Measurements from ENCODE around the gene C16orf78.

GRCh38 chr16:49348408-49349176 lies 25.0 kb upstream of the C16orf78 start:
- no peak for TF ChIP-seq IRF1 (CRISPR knock-in tag; IDR thresholded peaks at IDR 0.05)
- no peak for TF ChIP-seq CBFB (CRISPR knock-in tag; IDR thresholded peaks at IDR 0.05; ENCODE audit: low read depth)
- no peak for TF ChIP-seq NR1H2 (CRISPR knock-in tag; IDR thresholded peaks at IDR 0.05)
- no peak for TF ChIP-seq CTCF (IDR thresholded peaks at IDR 0.05)
- TF ChIP-seq USF1 (CRISPR knock-in tag; IDR thresholded peaks at IDR 0.05) = no peak
- TF ChIP-seq PRRX2 (CRISPR knock-in tag; IDR thresholded peaks at IDR 0.05) = no peak
- TF ChIP-seq ARID4B (CRISPR knock-in tag; IDR thresholded peaks at IDR 0.05; ENCODE audit: borderline replicate concordance) = no peak
- no peak for TF ChIP-seq ZNF121 (CRISPR knock-in tag; IDR thresholded peaks at IDR 0.05)
- no peak for TF ChIP-seq CREB1 (CRISPR knock-in tag; IDR thresholded peaks at IDR 0.05)
- no peak for TF ChIP-seq MYBL2 (CRISPR knock-in tag; IDR thresholded peaks at IDR 0.05)
- TF ChIP-seq FOXJ3 (CRISPR knock-in tag; IDR thresholded peaks at IDR 0.05; ENCODE audit: borderline replicate concordance) = no peak

All from WTC11 (cell line).